H9 (cell line): ENCODE results near the gene LCP1. TPM values are rescaled to one million over a fixed set of nuclear protein-coding genes. Genes with fewer than 3 reads are reported as not detected.

Experiments
- DNase-seq: peaks from one replicate; pipeline ENCODE4 v3.0.0-alpha.2; 2017
- H2AFZ ChIP-seq: one replicate; pipeline ENCODE4 v1.6.1; 2013; ENCODE audit warnings: mild to moderate bottlenecking, low read length, control low read depth, moderate library complexity
- H2AK5ac ChIP-seq: 2 replicates; pipeline ENCODE4 v1.6.1; 2013; ENCODE audit warnings: low read length, control low read depth, mixed read lengths; ENCODE audit not compliant: insufficient read length
- H2BK120ac ChIP-seq: one replicate; pipeline ENCODE4 v1.6.1; 2013; ENCODE audit warnings: low read depth, mild to moderate bottlenecking, low read length, control low read depth, inconsistent platforms; ENCODE audit not compliant: poor library complexity, severe bottlenecking
- H2BK12ac ChIP-seq: 2 replicates; pipeline ENCODE4 v1.6.1; 2013; ENCODE audit warnings: low read length, control low read depth, mixed read lengths, low read depth; ENCODE audit not compliant: insufficient read length
- H2BK15ac ChIP-seq: 2 replicates; pipeline ENCODE4 v1.6.1; 2013; ENCODE audit warnings: low read depth, low read length, control low read depth
- H2BK20ac ChIP-seq: one replicate; pipeline ENCODE4 v1.6.1; 2013; ENCODE audit warnings: low read depth, mild to moderate bottlenecking, low read length, control low read depth, inconsistent platforms; ENCODE audit not compliant: poor library complexity, severe bottlenecking
- H2BK5ac ChIP-seq: 2 replicates; pipeline ENCODE4 v1.6.1; 2013; ENCODE audit warnings: low read length, control low read depth, mixed read lengths; ENCODE audit not compliant: insufficient read length
- H3K14ac ChIP-seq: 2 replicates; pipeline ENCODE4 v1.6.1; 2013; ENCODE audit warnings: low read length, control low read depth; ENCODE audit not compliant: insufficient read depth
- H3K18ac ChIP-seq: 2 replicates; pipeline ENCODE4 v1.6.1; 2013; ENCODE audit warnings: low read depth, mild to moderate bottlenecking, mixed read lengths, low read length, control low read depth; ENCODE audit not compliant: insufficient read length
- H3K23ac ChIP-seq: 2 replicates; pipeline ENCODE4 v1.6.1; 2013; ENCODE audit warnings: low read length, control low read depth, mixed read lengths, low read depth; ENCODE audit not compliant: insufficient read length
- H3K23me2 ChIP-seq: 2 replicates; pipeline ENCODE4 v1.6.1; 2013; ENCODE audit warnings: low read depth, mild to moderate bottlenecking, mixed read lengths, low read length, control low read depth; ENCODE audit not compliant: insufficient read length, poor library complexity, severe bottlenecking
- H3K27ac ChIP-seq: 2 replicates; pipeline ENCODE4 v1.5.1; 2013; ENCODE audit warnings: low read length, control low read depth, mixed read lengths, low read depth; ENCODE audit not compliant: insufficient read length
- H3K27me3 ChIP-seq: 2 replicates; pipeline ENCODE4 v1.6.1; 2013; ENCODE audit warnings: low read length, control low read depth, inconsistent platforms; ENCODE audit not compliant: insufficient read depth
- H3K4ac ChIP-seq: 2 replicates; pipeline ENCODE4 v1.6.1; 2013; ENCODE audit warnings: low read depth, mild to moderate bottlenecking, control low read depth, inconsistent platforms, low read length, moderate library complexity
- H3K4me1 ChIP-seq: 2 replicates; pipeline ENCODE4 v1.6.1; 2013; ENCODE audit warnings: low read length, control low read depth, inconsistent platforms; ENCODE audit not compliant: insufficient read depth
- H3K4me2 ChIP-seq: 2 replicates; pipeline ENCODE4 v1.6.1; 2013; ENCODE audit warnings: low read length, control low read depth, mixed read lengths; ENCODE audit not compliant: insufficient read length, insufficient read depth
- H3K56ac ChIP-seq: 2 replicates; pipeline ENCODE4 v1.6.1; 2013; ENCODE audit warnings: low read depth, mild to moderate bottlenecking, mixed read lengths, low read length, control low read depth; ENCODE audit not compliant: insufficient read length
- H3K79me1 ChIP-seq: 2 replicates; pipeline ENCODE4 v1.6.1; 2013; ENCODE audit warnings: low read depth, mild to moderate bottlenecking, moderate library complexity, low read length, control low read depth, inconsistent platforms; ENCODE audit not compliant: insufficient read depth, poor library complexity, severe bottlenecking
- H3K79me2 ChIP-seq: 2 replicates; pipeline ENCODE4 v1.6.1; 2013; ENCODE audit warnings: low read length, control low read depth, inconsistent platforms; ENCODE audit not compliant: insufficient read depth
- H3K9ac ChIP-seq: 2 replicates; pipeline ENCODE4 v1.6.1; 2013; ENCODE audit warnings: low read length, control low read depth, mixed read lengths; ENCODE audit not compliant: insufficient read length; ENCODE audit errors: extremely low read depth
- H3K9me3 ChIP-seq: one replicate; pipeline ENCODE4 v1.6.1; 2013; ENCODE audit warnings: low read depth, low read length, inconsistent platforms; ENCODE audit not compliant: control insufficient read depth
- H3T11ph ChIP-seq: one replicate; pipeline ENCODE4 v1.6.1; 2013; ENCODE audit warnings: mild to moderate bottlenecking, low read length, control low read depth, inconsistent platforms
- H4K20me1 ChIP-seq: one replicate; pipeline ENCODE4 v1.6.1; 2013; ENCODE audit not compliant: control insufficient read depth, insufficient read length, insufficient read depth
- H4K5ac ChIP-seq: 2 replicates; pipeline ENCODE4 v1.6.1; 2013; ENCODE audit warnings: low read depth, mild to moderate bottlenecking, mixed read lengths, low read length, control low read depth; ENCODE audit not compliant: insufficient read length
- H4K8ac ChIP-seq: replicated peaks from 2 replicates; pipeline ENCODE4 v1.6.1; 2013; ENCODE audit warnings: low read length, control low read depth, mixed read lengths, low read depth; ENCODE audit not compliant: insufficient read length
- H4K91ac ChIP-seq: 2 replicates; pipeline ENCODE4 v1.6.1; 2013; ENCODE audit warnings: low read depth, mild to moderate bottlenecking, moderate library complexity, mixed read lengths, low read length, control low read depth; ENCODE audit not compliant: insufficient read length
- H3K27ac Mint-ChIP-seq, 3 experiments: 2 replicates in 2 of 3; 3 replicates in 1 of 3; pipeline ENCODE4 v1.8.0; 2020 to 2021; ENCODE audit warnings: mixed read lengths in 3 of 3, mild to moderate bottlenecking in 1 of 3, moderate library complexity in 1 of 3
- H3K27me3 Mint-ChIP-seq: 2 replicates; pipeline ENCODE4 v1.8.0; 2021; ENCODE audit warnings: low read depth, mild to moderate bottlenecking, moderate library complexity, mixed read lengths
- H3K36me3 Mint-ChIP-seq, 3 experiments: 2 replicates in 2 of 3; 3 replicates in 1 of 3; pipeline ENCODE4 v1.8.0; 2020 to 2021; ENCODE audit warnings: low read depth in 3 of 3, mixed read lengths in 3 of 3; ENCODE audit not compliant: insufficient read depth in 1 of 3
- H3K4me1 Mint-ChIP-seq, 2 experiments: 2 replicates each; pipeline ENCODE4 v1.8.0; 2020; ENCODE audit warnings: mixed read lengths in 2 of 2
- H3K4me3 Mint-ChIP-seq, 2 experiments: 2 replicates in 1 of 2; 3 replicates in 1 of 2; pipeline ENCODE4 v1.8.0; 2020 to 2021; ENCODE audit warnings: mild to moderate bottlenecking in 2 of 2, mixed read lengths in 2 of 2, moderate library complexity in 1 of 2
- H3K9me3 Mint-ChIP-seq, 2 experiments: 2 replicates in 1 of 2; 3 replicates in 1 of 2; pipeline ENCODE4 v1.8.0; 2020; ENCODE audit warnings: mild to moderate bottlenecking in 2 of 2, mixed read lengths in 2 of 2, moderate library complexity in 1 of 2
- WGBS: extraction: QIAGEN DNeasy Blood & Tissue Kit; methylation state at CpG from one replicate; pipeline ENCODE4 v1.1.7; 2013; ENCODE audit warnings: missing lambda C conversion rate, low lambda C conversion rate, mixed read lengths; ENCODE audit not compliant: insufficient read length; ENCODE audit errors: extremely low coverage; 5-methylcytosine and 5-hydroxymethylcytosine counted together
- total RNA-seq: library from RNA; stranded (reverse); gene quantifications from 2 replicates; pipeline ENCODE4 v1.2.1, GENCODE V29; 2021
- TF ChIP-seq, protein P1 (sequence below): fragments of 200-600 bp; sonication (generic); conservative IDR thresholded peaks from 3 replicates; pipeline ENCODE4 v1.8.0; 2021; ENCODE audit warnings: antibody characterized with exemption, mild to moderate bottlenecking

LCP1 gene
- total RNA-seq, 1 experiment from 2014 or later, result 0.81 TPM

DNA sequence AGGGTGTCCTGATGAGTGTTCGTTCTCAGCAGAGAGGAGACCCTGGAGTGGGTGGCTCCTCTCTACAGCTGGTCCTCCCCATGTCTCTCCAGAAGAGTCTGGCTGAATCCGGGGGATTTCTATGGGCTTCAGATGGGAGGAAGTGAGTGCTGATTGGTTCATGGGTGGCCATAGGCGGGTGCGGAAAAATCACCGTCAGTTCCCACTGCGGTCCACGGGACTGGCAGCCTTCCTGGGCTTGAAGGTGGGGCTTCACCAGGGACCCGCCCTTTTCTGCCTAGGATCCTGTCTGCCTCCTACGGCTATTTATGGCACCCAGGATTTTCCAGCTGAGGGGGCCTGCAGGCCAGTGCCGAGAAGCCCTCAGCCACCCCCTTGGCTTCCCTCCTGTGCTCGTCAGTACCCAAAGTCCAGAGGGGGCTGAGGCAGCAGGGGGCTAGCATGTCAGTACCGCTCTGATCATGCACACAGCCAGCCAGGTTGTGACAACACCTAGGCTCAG is 95.5 kb downstream of the LCP1 start:
- H2BK120ac ChIP-seq, result no peak overlapping the region
- no peaks in the 10 kb centered on the region for H3K79me2 ChIP-seq
- H3T11ph ChIP-seq, result no peak overlapping the region
- no peak overlapping the region for H3K4me3 Mint-ChIP-seq
- H3K56ac ChIP-seq, result no peak overlapping the region
- no peaks in the 10 kb centered on the region; a peak in 1 of 5 replicates for H3K9me3 Mint-ChIP-seq
- no peak overlapping the region for H3K9ac ChIP-seq
- no peaks in the 10 kb centered on the region for H3K4me1 ChIP-seq
- no peaks in the 10 kb centered on the region for H3K36me3 Mint-ChIP-seq
- no peak overlapping the region for H4K5ac ChIP-seq
- no peak overlapping the region for H4K8ac ChIP-seq
- no peak overlapping the region for H3K4me2 ChIP-seq
- no peak overlapping the region for H2AK5ac ChIP-seq
- H3K27ac ChIP-seq, result no peak overlapping the region
- no peak overlapping the region for H3K18ac ChIP-seq
- no peak overlapping the region for H2BK12ac ChIP-seq
- no peak overlapping the region for H2BK20ac ChIP-seq
- no peaks in the 10 kb centered on the region for H4K20me1 ChIP-seq
- no peaks in the 10 kb centered on the region for H3K23me2 ChIP-seq
- H3K9me3 ChIP-seq, result no peaks in the 10 kb centered on the region
- H2BK5ac ChIP-seq, result no peak overlapping the region
- no peaks in the 10 kb centered on the region for H3K27me3 Mint-ChIP-seq
- no peak overlapping the region for H2AFZ ChIP-seq
- no peaks in the 10 kb centered on the region for H3K79me1 ChIP-seq
- no peak overlapping the region for H3K23ac ChIP-seq
- no peak overlapping the region for H2BK15ac ChIP-seq
- no peak overlapping the region for H3K4ac ChIP-seq
- H4K91ac ChIP-seq, result no peak overlapping the region
- no peak overlapping the region for H3K27ac Mint-ChIP-seq
- H3K14ac ChIP-seq, result no peak overlapping the region
- DNase-seq, result no peak
- TF ChIP-seq, protein P1, sequence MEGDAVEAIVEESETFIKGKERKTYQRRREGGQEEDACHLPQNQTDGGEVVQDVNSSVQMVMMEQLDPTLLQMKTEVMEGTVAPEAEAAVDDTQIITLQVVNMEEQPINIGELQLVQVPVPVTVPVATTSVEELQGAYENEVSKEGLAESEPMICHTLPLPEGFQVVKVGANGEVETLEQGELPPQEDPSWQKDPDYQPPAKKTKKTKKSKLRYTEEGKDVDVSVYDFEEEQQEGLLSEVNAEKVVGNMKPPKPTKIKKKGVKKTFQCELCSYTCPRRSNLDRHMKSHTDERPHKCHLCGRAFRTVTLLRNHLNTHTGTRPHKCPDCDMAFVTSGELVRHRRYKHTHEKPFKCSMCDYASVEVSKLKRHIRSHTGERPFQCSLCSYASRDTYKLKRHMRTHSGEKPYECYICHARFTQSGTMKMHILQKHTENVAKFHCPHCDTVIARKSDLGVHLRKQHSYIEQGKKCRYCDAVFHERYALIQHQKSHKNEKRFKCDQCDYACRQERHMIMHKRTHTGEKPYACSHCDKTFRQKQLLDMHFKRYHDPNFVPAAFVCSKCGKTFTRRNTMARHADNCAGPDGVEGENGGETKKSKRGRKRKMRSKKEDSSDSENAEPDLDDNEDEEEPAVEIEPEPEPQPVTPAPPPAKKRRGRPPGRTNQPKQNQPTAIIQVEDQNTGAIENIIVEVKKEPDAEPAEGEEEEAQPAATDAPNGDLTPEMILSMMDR, result no peak
- no CpG with 5 or more reads among the region's 12 CpGs for WGBS
- H3K27me3 ChIP-seq, result no peaks in the 10 kb centered on the region
- no peaks in the 10 kb centered on the region for H3K4me1 Mint-ChIP-seq
